Tibial artery (tissue), 4 donors: Measurements from ENCODE around the gene KRT16.
"Not testable (repeated sequence)": the region's sequence is repeated elsewhere in the genome, so short reads cannot be mapped to it uniquely, and the experiment has no call there.

Experiments
- DNase-seq, 2 donors: peaks; one replicate each; pipeline ENCODE4 v3.0.0-alpha.2; 2019
- H3K27ac ChIP-seq, 2 donors: fragments of 200-600 bp; sonication (generic) in 1 of 2; 1 replicate in 1 of 2; 2 replicates in 1 of 2; pipeline ENCODE4 v1.5.1; 2018 to 2019; ENCODE audit warnings: mild to moderate bottlenecking in 1 of 2
- H3K27me3 ChIP-seq, 2 donors: fragments of 200-600 bp; sonication (generic) in 1 of 2; one replicate each; pipeline versions ENCODE4 v1.5.1 to v1.6.0; 2016 to 2019
- H3K36me3 ChIP-seq, 3 donors: fragments of 200-600 bp; sonication (generic) in 2 of 3; one replicate each; pipeline ENCODE4 v1.5.1; 2016 to 2019; ENCODE audit warnings: mild to moderate bottlenecking in 2 of 3
- H3K4me1 ChIP-seq, 4 donors: fragments of 200-600 bp; sonication (generic) in 2 of 4; 1 replicate in 3 of 4; 2 replicates in 1 of 4; pipeline ENCODE4 v1.5.1; 2016 to 2019
- H3K4me3 ChIP-seq, 2 donors: fragments of 200-600 bp; sonication (generic) in 1 of 2; 1 replicate in 1 of 2; 2 replicates in 1 of 2; pipeline ENCODE4 v1.5.1; 2018 to 2019; ENCODE audit warnings: mild to moderate bottlenecking in 2 of 2
- H3K9me3 ChIP-seq, 3 donors: fragments of 200-600 bp; sonication (generic) in 1 of 3; one replicate each; pipeline ENCODE4 v1.5.1; 2016 to 2019
- CTCF ChIP-seq, 2 experiments: fragments of 200-600 bp in 1 of 2; fragments of 450-650 bp in 1 of 2; IDR thresholded peaks; one replicate each; pipeline ENCODE4 v1.5.1; 2017 to 2019; ENCODE audit warnings: antibody characterized with exemption in 2 of 2, mild to moderate bottlenecking in 1 of 2, moderate library complexity in 1 of 2
- intact Hi-C: fragments of 100-400 bp; cut with DNase I; formaldehyde crosslinking; loops from one replicate; pipeline ENCODE4 v1.15.0; 2023; ENCODE audit warnings: low total_unique reads

KRT16 gene

GRCh38 chr17:41617136-41617535 lies 4.6 kb upstream of the KRT16 start:
- peaks cover 0 to 29% of the 10 kb centered on the region in 2 donors for H3K27me3 ChIP-seq
- no peak for DNase-seq
- H3K9me3 ChIP-seq: no peaks in the 10 kb centered on the region
- intact Hi-C loops: no loop called here
- H3K36me3 ChIP-seq: no peaks in the 10 kb centered on the region
- H3K4me3 ChIP-seq: no peak overlapping the region
- H3K27ac ChIP-seq: no peak overlapping the region
- no peak for TF ChIP-seq CTCF (IDR thresholded peaks at IDR 0.05)
- peaks cover 0 to 15% (median 2%) of the 10 kb centered on the region in 4 donors for H3K4me1 ChIP-seq

- intact Hi-C loops, H3K9me3 ChIP-seq, H3K4me3 ChIP-seq, DNase-seq, H3K27ac ChIP-seq, H3K36me3 ChIP-seq: not testable (repeated sequence)
- Histone ChIP-seq H3K4me1 (peaks cover 0 to 15% (median 2%) of the 10 kb centered on the region in 4 donors), H3K27me3 (peaks cover 0 to 32% of the 10 kb centered on the region in 2 donors)
Observed at GRCh38 chr17:41616486-41616885, 3.9 kb upstream of the KRT16 start.

- Histone ChIP-seq H3K36me3 (no peaks in the 10 kb centered on the region), H3K9me3 (no peaks in the 10 kb centered on the region), H3K4me1 (peaks cover 0 to 5% (median 2%) of the 10 kb centered on the region in 4 donors), H3K4me3 (no peak overlapping the region), H3K27me3 (peaks cover 0 to 36% of the 10 kb centered on the region in 2 donors), H3K27ac (no peak overlapping the region)
- no peak for DNase-seq
- intact Hi-C loops: no loop called here
- TF ChIP-seq CTCF (IDR thresholded peaks at IDR 0.05): no peak
Observed at GRCh38 chr17:41615454-41615853, 2.9 kb upstream of the KRT16 start.

- peaks cover 0 to 36% of the 10 kb centered on the region in 2 donors for H3K27me3 ChIP-seq
- intact Hi-C loops, H3K4me1 ChIP-seq, H3K27ac ChIP-seq, H3K9me3 ChIP-seq, H3K36me3 ChIP-seq, H3K4me3 ChIP-seq, DNase-seq: not testable (repeated sequence)
Observed at GRCh38 chr17:41614767-41615166, 2.2 kb upstream of the KRT16 start.

- no peak for TF ChIP-seq CTCF (IDR thresholded peaks at IDR 0.05)
- Histone ChIP-seq H3K27ac (no peak overlapping the region), H3K27me3 (peaks cover 0 to 36% of the 10 kb centered on the region in 2 donors), H3K36me3 (no peaks in the 10 kb centered on the region), H3K4me1 (peaks cover 0 to 5% (median 2%) of the 10 kb centered on the region in 4 donors), H3K9me3 (no peaks in the 10 kb centered on the region), H3K4me3 (no peak overlapping the region)
- intact Hi-C loops: no loop called here
- no peak for DNase-seq
Observed at GRCh38 chr17:41614098-41614497, 1.5 kb upstream of the KRT16 start.

- peaks cover 0 to 5% (median 2%) of the 10 kb centered on the region in 4 donors for H3K4me1 ChIP-seq
- no peak overlapping the region for H3K4me3 ChIP-seq
- no peak for TF ChIP-seq CTCF (IDR thresholded peaks at IDR 0.05)
- no peaks in the 10 kb centered on the region for H3K36me3 ChIP-seq
- no peaks in the 10 kb centered on the region for H3K9me3 ChIP-seq
- intact Hi-C loops: no loop called here
- DNase-seq: no peak
- H3K27me3 ChIP-seq: peaks cover 0 to 36% of the 10 kb centered on the region in 2 donors
- peak overlapping the region in 1 of 2 donors; percentile 14 for H3K27ac ChIP-seq
Observed at GRCh38 chr17:41613277-41614082, 913 bp upstream of the KRT16 start.
